H1 (cell line): ENCODE results near the gene LEFTY2. TPM values are rescaled to one million over a fixed set of nuclear protein-coding genes. Genes with fewer than 3 reads are reported as not detected.
"Not testable (repeated sequence)": the region's sequence is repeated elsewhere in the genome, so short reads cannot be mapped to it uniquely, and the experiment has no call there.

Experiments
- CTCF ChIA-PET: fragments of 300-600 bp; sonication (Branson Sonifier 250); formaldehyde crosslinking; loops from one replicate; lab custom pipeline; 2021; ENCODE audit not compliant: partially characterized antibody; lab: Charles Lee
- POLR2A ChIA-PET: fragments of 300-600 bp; sonication (Branson Sonifier 250); formaldehyde crosslinking; loops from one replicate; lab custom pipeline; 2021; ENCODE audit warnings: inconsistent platforms; ENCODE audit not compliant: partially characterized antibody; lab: Charles Lee
- DNase-seq, 2 experiments: peaks; one replicate each; pipeline versions ENCODE4 v3.0.0 to v3.0.0-alpha.2; 2010 to 2022; ENCODE audit warnings: low spot score in 2 of 2, low read depth in 1 of 2, mixed read lengths in 1 of 2
- FAIRE-seq: peaks from 2 replicates; lab custom pipeline; 2011; peaks lifted over from hg19 to GRCh38; lab: Jason Lieb, UNC
- H2AFZ ChIP-seq: 2 replicates; pipeline ENCODE4 v1.8.1; 2012; ENCODE audit warnings: low read length, inconsistent platforms
- H2AK5ac ChIP-seq: 2 replicates; pipeline ENCODE4 v1.6.1; 2013; ENCODE audit warnings: low read depth, low read length
- H2BK120ac ChIP-seq: replicated peaks from 2 replicates; pipeline ENCODE3; 2013; ENCODE audit warnings: low read depth, low read length, inconsistent platforms
- H2BK12ac ChIP-seq: 2 replicates; pipeline ENCODE4 v1.6.1; 2013; ENCODE audit warnings: low read depth, low read length
- H2BK15ac ChIP-seq: 2 replicates; pipeline ENCODE4 v1.6.1; 2013; ENCODE audit warnings: low read length
- H2BK20ac ChIP-seq: 2 replicates; pipeline ENCODE4 v1.6.1; 2013; ENCODE audit warnings: low read length
- H2BK5ac ChIP-seq: 2 replicates; pipeline ENCODE4 v1.6.1; 2013; ENCODE audit warnings: low read depth, low read length
- H3K14ac ChIP-seq: 2 replicates; pipeline ENCODE4 v1.6.1; 2013; ENCODE audit warnings: inconsistent platforms; ENCODE audit not compliant: insufficient read length
- H3K18ac ChIP-seq: 2 replicates; pipeline ENCODE4 v1.6.1; 2013; ENCODE audit warnings: low read length; ENCODE audit errors: extremely low read depth
- H3K23ac ChIP-seq: 2 replicates; pipeline ENCODE4 v1.6.1; 2013; ENCODE audit warnings: inconsistent platforms; ENCODE audit not compliant: insufficient read length
- H3K23me2 ChIP-seq: 2 replicates; pipeline ENCODE4 v1.6.1; 2013; ENCODE audit warnings: low read depth, low read length
- H3K27ac ChIP-seq: 2 replicates; pipeline ENCODE4 v1.6.1; 2011; ENCODE audit warnings: low read depth, low read length, inconsistent platforms
- H3K27me3 ChIP-seq, 4 experiments: replicated peaks in 1 of 4; 1 replicate in 1 of 4; 2 replicates in 3 of 4; pipeline versions ENCODE4 v1.6.1 to v1.8.1; 2011 to 2013; ENCODE audit warnings: low read length in 3 of 4, mild to moderate bottlenecking in 3 of 4, inconsistent platforms in 2 of 4, mixed read lengths in 2 of 4, moderate library complexity in 1 of 4; ENCODE audit not compliant: control insufficient read depth in 3 of 4, insufficient read depth in 3 of 4; ENCODE audit errors: extremely low read depth in 1 of 4
- H3K36me3 ChIP-seq, 4 experiments: 2 replicates each; pipeline versions ENCODE4 v1.6.1 to v1.8.1; 2011 to 2013; ENCODE audit warnings: mild to moderate bottlenecking in 4 of 4, low read length in 3 of 4, moderate library complexity in 2 of 4, control low read depth in 1 of 4, inconsistent platforms in 1 of 4; ENCODE audit not compliant: insufficient read depth in 4 of 4, control insufficient read depth in 2 of 4
- H3K4ac ChIP-seq: replicated peaks from 2 replicates; pipeline ENCODE3; 2013; ENCODE audit warnings: low read length, low read depth, mixed read lengths, inconsistent platforms; ENCODE audit not compliant: insufficient read length
- H3K4me1 ChIP-seq, 4 experiments: replicated peaks in 1 of 4; 1 replicate in 1 of 4; 2 replicates in 3 of 4; pipeline versions ENCODE4 v1.6.1 to v1.8.1; 2011 to 2013; ENCODE audit warnings: low read length in 3 of 4, inconsistent platforms in 2 of 4, mixed read lengths in 1 of 4; ENCODE audit not compliant: insufficient read depth in 4 of 4, control insufficient read depth in 3 of 4
- H3K4me2 ChIP-seq, 2 experiments: 2 replicates each; pipeline versions ENCODE4 v1.6.1 to v1.8.1; 2011 to 2013; ENCODE audit warnings: low read depth in 2 of 2, low read length in 2 of 2, control low read depth in 1 of 2, inconsistent platforms in 1 of 2, mild to moderate bottlenecking in 1 of 2; ENCODE audit not compliant: insufficient read depth in 1 of 2
- H3K4me3 ChIP-seq, 4 experiments: fragments of 200-600, 300-600 bp in 1 of 4; sonication (generic), shearing (Covaris generic), sonication (Bioruptor Twin) in 1 of 4; 2 replicates each; pipeline versions ENCODE4 v1.5.1 to v1.8.1; 2011 to 2016; ENCODE audit warnings: low read length in 4 of 4, low read depth in 3 of 4, control low read depth in 2 of 4, inconsistent platforms in 2 of 4, mild to moderate bottlenecking in 2 of 4, mixed read lengths in 1 of 4, moderate library complexity in 1 of 4; ENCODE audit not compliant: insufficient read depth in 2 of 4; ENCODE audit errors: extremely low read depth in 1 of 4
- H3K56ac ChIP-seq: replicated peaks from 2 replicates; pipeline ENCODE3; 2013; ENCODE audit warnings: low read depth, mild to moderate bottlenecking, mixed read lengths, low read length, inconsistent platforms; ENCODE audit not compliant: insufficient read length
- H3K79me1 ChIP-seq: 2 replicates; pipeline ENCODE4 v1.6.1; 2013; ENCODE audit warnings: low read depth, low read length, control low read depth
- H3K79me2 ChIP-seq, 2 experiments: 2 replicates each; pipeline versions ENCODE4 v1.6.1 to v1.8.1; 2012 to 2013; ENCODE audit warnings: low read length in 2 of 2, mild to moderate bottlenecking in 2 of 2, inconsistent platforms in 1 of 2; ENCODE audit not compliant: insufficient read depth in 2 of 2, control insufficient read depth in 1 of 2
- H3K9ac ChIP-seq, 4 experiments: replicated peaks in 1 of 4; 1 replicate in 1 of 4; 2 replicates in 3 of 4; pipeline versions ENCODE4 v1.6.1 to v1.8.1; 2011 to 2013; ENCODE audit warnings: low read depth in 3 of 4, low read length in 3 of 4, control low read depth in 2 of 4, mild to moderate bottlenecking in 2 of 4, moderate library complexity in 2 of 4, inconsistent platforms in 1 of 4; ENCODE audit errors: extremely low read depth in 1 of 4
- H3K9me3 ChIP-seq, 2 experiments: 2 replicates each; pipeline versions ENCODE4 v1.6.1 to v1.8.1; 2012 to 2013; ENCODE audit warnings: mild to moderate bottlenecking in 2 of 2, moderate library complexity in 2 of 2, control low read depth in 1 of 2, inconsistent platforms in 1 of 2, low read depth in 1 of 2, low read length in 1 of 2, mixed read lengths in 1 of 2; ENCODE audit not compliant: insufficient read depth in 2 of 2
- H4K20me1 ChIP-seq, 2 experiments: replicated peaks in 1 of 2; 2 replicates each; pipeline versions ENCODE3 to v1.8.1; 2011 to 2013; ENCODE audit warnings: inconsistent platforms in 2 of 2, low read length in 2 of 2, mild to moderate bottlenecking in 1 of 2; ENCODE audit not compliant: insufficient read depth in 2 of 2, control insufficient read depth in 1 of 2
- H4K5ac ChIP-seq: 2 replicates; pipeline ENCODE4 v1.6.1; 2013; ENCODE audit warnings: low read length, low read depth, mixed read lengths, inconsistent platforms; ENCODE audit not compliant: insufficient read length
- H4K8ac ChIP-seq: 2 replicates; pipeline ENCODE4 v1.8.0; 2013; ENCODE audit warnings: mild to moderate bottlenecking, moderate library complexity, low read length, inconsistent platforms; ENCODE audit not compliant: insufficient read depth; ENCODE audit errors: extremely low read depth
- H4K91ac ChIP-seq: replicated peaks from 2 replicates; pipeline ENCODE3; 2013; ENCODE audit warnings: low read length, mixed read lengths, inconsistent platforms; ENCODE audit not compliant: insufficient read length
- WGBS, 2 experiments: shearing (Covaris generic) in 1 of 2; methylation state at CpG; one replicate each; pipeline versions ENCODE4 v1.1.6 to v1.1.7; 2013 to 2015; ENCODE audit warnings: low lambda C conversion rate in 2 of 2, mixed read lengths in 2 of 2, inconsistent platforms in 1 of 2, low coverage in 1 of 2, missing lambda C conversion rate in 1 of 2; ENCODE audit not compliant: insufficient replicate concordance in 2 of 2, insufficient coverage in 1 of 2, insufficient read length in 1 of 2; ENCODE audit errors: extremely low coverage in 1 of 2, missing lambda C conversion rate in 1 of 2; 5-methylcytosine and 5-hydroxymethylcytosine counted together
- polyA plus RNA-seq, 7 experiments: library from polyadenylated mRNA; depleted of rRNA in 3 of 7; stranded (reverse) in 5 of 7; unstranded in 2 of 7; fragments of >200 nt in 5 of 7; fragments of 200-250 nt in 2 of 7; gene quantifications; 1 replicate in 5 of 7; 2 replicates in 1 of 7; 4 replicates in 1 of 7; pipeline versions ENCODE4 v1.2.1 to v1.2.3, GENCODE V29; 2011 to 2013; ENCODE audit warnings: missing spikeins in 2 of 7, mixed read lengths in 2 of 7
- total RNA-seq: library from RNA; stranded (reverse); fragmentation: NEBNext Ultra II Directional; extraction: Animal tissue kit (Norgen Biotek cat#: 25700); gene quantifications from 2 replicates; pipeline ENCODE4 v1.2.1, GENCODE V29; 2021

LEFTY2 gene
- total and polyA plus RNA-seq, 2 of the 8 experiments (the other 6 are each of a cell fraction or from before 2014, with no cell fraction given), result 2.6 to 4.3 TPM

- not testable (repeated sequence) for DNase-seq, H3K27ac ChIP-seq, H2AFZ ChIP-seq, H3K4ac ChIP-seq, H3K23me2 ChIP-seq, H2BK20ac ChIP-seq, H3K27me3 ChIP-seq, H3K14ac ChIP-seq, H2BK120ac ChIP-seq, H3K4me1 ChIP-seq, H4K5ac ChIP-seq, FAIRE-seq, H3K36me3 ChIP-seq, H2AK5ac ChIP-seq, H3K4me3 ChIP-seq, H4K20me1 ChIP-seq, H2BK5ac ChIP-seq, H3K18ac ChIP-seq, H4K91ac ChIP-seq, H3K9ac ChIP-seq, H3K56ac ChIP-seq, H3K79me1 ChIP-seq, H4K8ac ChIP-seq, H3K79me2 ChIP-seq, H2BK12ac ChIP-seq, H2BK15ac ChIP-seq, H3K9me3 ChIP-seq, H3K4me2 ChIP-seq, H3K23ac ChIP-seq
- ChIA-PET CTCF (interaction anchor here (0.6 to 1.8 kb wide), 6 partner anchors 9 to 91 kb away, joined by 3 to 4 read pairs (median 4); no protein-coding TSS in a partner anchor), POLR2A (interaction anchor here (1.5 to 1.8 kb wide), 2 partner anchors 9 to 64 kb away, joined by 5 read pairs; partner anchors contain the start of gene SDE2)
- WGBS, 2 experiments, result 80% methylated on average over 7 of the region's 8 CpGs; no CpG with 5 or more reads in 1 of the 2 experiments
These were observed 4.9 kb downstream of the LEFTY2 start for GRCh38 chr1:225936086-225936485.
